GM18907 (cell line): Measurements from ENCODE around the gene ZDHHC21.

Source experiments
- ATAC-seq: cut with Tn5 transposase; IDR thresholded peaks from one replicate; pipeline ENCODE4 v1.9.1; 2021; ENCODE audit warnings: mild to moderate bottlenecking, moderate library complexity; ENCODE audit not compliant: unreplicated experiment

Gene ZDHHC21

GRCh38 chr9:14693251-14693861 is at the start of gene ZDHHC21:
TSS of gene ZDHHC21 (minus strand) at chr9:14693432. CDS start at chr9:14674340, 19,092 bp downstream.
- peak; percentile 89 for ATAC-seq

- peak; percentile 98 for ATAC-seq
Observed at GRCh38 chr9:14741369-14741768, 48.1 kb upstream of the ZDHHC21 start.

- no peak for ATAC-seq
Observed at GRCh38 chr9:14733133-14733532, 39.9 kb upstream of the ZDHHC21 start.

GRCh38 chr9:14731294-14731981 is 38.2 kb upstream of the ZDHHC21 start:
- no peak for ATAC-seq

GRCh38 chr9:14730461-14730898 is 37.2 kb upstream of the ZDHHC21 start:
- ATAC-seq = no peak

GRCh38 chr9:14723301-14723700 is 30.1 kb upstream of the ZDHHC21 start:
- ATAC-seq = no peak

- no peak for ATAC-seq
Observed at GRCh38 chr9:14722391-14723035, 29.3 kb upstream of the ZDHHC21 start, which contains the start of gene CER1. TSS of gene CER1 (minus strand) at chr9:14722733. CDS start at chr9:14722672, 61 bp downstream.

- no peak for ATAC-seq
Observed at GRCh38 chr9:14719231-14719923, 26.1 kb upstream of the ZDHHC21 start.

- no peak for ATAC-seq
Observed at GRCh38 chr9:14715102-14715501, 21.9 kb upstream of the ZDHHC21 start.

- no peak for ATAC-seq
Observed at GRCh38 chr9:14713187-14713767, 20.0 kb upstream of the ZDHHC21 start.

GRCh38 chr9:14710804-14711203 is 17.6 kb upstream of the ZDHHC21 start:
- no peak for ATAC-seq

GRCh38 chr9:14706530-14707140 is 13.4 kb upstream of the ZDHHC21 start:
- ATAC-seq = peak; percentile 65

- no peak for ATAC-seq
Observed at GRCh38 chr9:14705079-14705478, 11.8 kb upstream of the ZDHHC21 start.

GRCh38 chr9:14704281-14704680 is 11.0 kb upstream of the ZDHHC21 start:
- ATAC-seq = no peak

GRCh38 chr9:14702200-14702720 is 9.0 kb upstream of the ZDHHC21 start:
- ATAC-seq = no peak

- peak; percentile 65 for ATAC-seq
Observed at GRCh38 chr9:14692470-14693250, 572 bp downstream of the ZDHHC21 start.

GRCh38 chr9:14690948-14691730 is 2.1 kb downstream of the ZDHHC21 start:
- no peak for ATAC-seq

- no peak for ATAC-seq
Observed at GRCh38 chr9:14687042-14687719, 6.1 kb downstream of the ZDHHC21 start.
